Body of pancreas (tissue), 4 donors: ENCODE results near the gene TMEFF2. TPM values are rescaled to one million over a fixed set of nuclear protein-coding genes. Genes with fewer than 3 reads are reported as not detected.

Source experiments
- ATAC-seq: fragments of 150-250 bp; one replicate; pipeline ENCODE4 v1.9.1; 2016
- DNase-seq, 4 donors: peaks; one replicate each; pipeline ENCODE4 v3.0.0-alpha.2; 2019
- H3K27ac ChIP-seq, 4 donors: fragments of 200-600 bp; sonication (generic); 1 replicate in 3 of 4; 2 replicates in 1 of 4; pipeline versions ENCODE4 v1.5.1 to v1.6.1; 2016 to 2019; ENCODE audit warnings: mild to moderate bottlenecking in 1 of 4, mixed read lengths in 1 of 4, moderate library complexity in 1 of 4
- H3K27me3 ChIP-seq, 2 donors: fragments of 200-600 bp; sonication (generic); one replicate each; pipeline ENCODE4 v1.6.0; 2016; ENCODE audit warnings: mild to moderate bottlenecking in 1 of 2
- H3K36me3 ChIP-seq, 2 donors: fragments of 200-600 bp; sonication (generic); replicated peaks in 1 of 2; 2 replicates each; pipeline ENCODE4 v1.5.1; 2016; ENCODE audit warnings: low read depth in 2 of 2; ENCODE audit not compliant: insufficient read depth in 1 of 2
- H3K4me1 ChIP-seq: fragments of 200-600 bp; sonication (generic); one replicate; pipeline ENCODE4 v1.6.0; 2016
- H3K4me3 ChIP-seq, 2 donors: fragments of 200-600 bp; sonication (generic); 1 replicate in 1 of 2; 2 replicates in 1 of 2; pipeline ENCODE4 v1.5.1; 2016 to 2019
- H3K9me3 ChIP-seq, 3 donors: fragments of 200-600 bp; sonication (generic); 1 replicate in 2 of 3; 2 replicates in 1 of 3; pipeline ENCODE4 v1.5.1; 2016
- CTCF ChIP-seq, 7 experiments: fragments of 450-650 bp in 4 of 7; fragments of 200-600 bp in 3 of 7; sonication (generic) in 3 of 7; IDR thresholded peaks; one replicate each; pipeline ENCODE4 v1.5.1; 2016 to 2019; ENCODE audit warnings: antibody characterized with exemption in 7 of 7
- POLR2A ChIP-seq, 3 donors: fragments of 450-650 bp; IDR thresholded peaks; one replicate each; pipeline ENCODE4 v1.6.1; 2016; ENCODE audit warnings: antibody characterized with exemption in 3 of 3, mild to moderate bottlenecking in 2 of 3
- WGBS, 2 donors: methylation state at CpG; one replicate each; pipeline ENCODE4 v1.1.5; 2017; 5-methylcytosine and 5-hydroxymethylcytosine counted together
- intact Hi-C: fragments of 100-400 bp; cut with DNase I; formaldehyde crosslinking; loops from one replicate; pipeline ENCODE4 v1.15.1; 2023
- total RNA-seq, 2 donors: library from RNA; depleted of rRNA; stranded (reverse); fragments of >200 nt; gene quantifications; one replicate each; pipeline ENCODE4 v1.1.0, GENCODE V29; 2016

Gene TMEFF2
- total RNA-seq, 2 donors from 2014 or later, result not detected

- intact Hi-C loops, result no loop called here
- H3K4me3 ChIP-seq, result no peak overlapping the region
- H3K9me3 ChIP-seq, result no peaks in the 10 kb centered on the region
- no peak for DNase-seq
- no peak overlapping the region for H3K27ac ChIP-seq
- no peak for ATAC-seq
- no peaks in the 10 kb centered on the region for H3K27me3 ChIP-seq
- H3K36me3 ChIP-seq, result no peaks in the 10 kb centered on the region
- 32 to 37% methylated on average over 2 of the region's 2 CpGs for WGBS, 2 donors
- no peaks in the 10 kb centered on the region for H3K4me1 ChIP-seq
- TF ChIP-seq CTCF (IDR thresholded peaks at IDR 0.05) (no peak), POLR2A (IDR thresholded peaks at IDR 0.05) (no peak)
Measured at GRCh38 chr2:192072261-192072660, 122.5 kb downstream of the TMEFF2 start.

- Histone ChIP-seq H3K27ac (no peak overlapping the region), H3K27me3 (no peaks in the 10 kb centered on the region), H3K9me3 (no peaks in the 10 kb centered on the region), H3K4me3 (no peak overlapping the region), H3K4me1 (no peaks in the 10 kb centered on the region), H3K36me3 (no peaks in the 10 kb centered on the region)
- no peak for DNase-seq
- TF ChIP-seq POLR2A (IDR thresholded peaks at IDR 0.05) (no peak), CTCF (IDR thresholded peaks at IDR 0.05) (no peak)
- 71 to 84% methylated on average over 1 of the region's 1 CpG for WGBS, 2 donors
- intact Hi-C loops, result no loop called here
- no peak for ATAC-seq
Measured at GRCh38 chr2:192070099-192070498, 124.6 kb downstream of the TMEFF2 start.

GRCh38 chr2:192069417-192069816 is 125.3 kb downstream of the TMEFF2 start:
- 74 to 79% methylated on average over 1 of the region's 1 CpG for WGBS, 2 donors
- no peaks in the 10 kb centered on the region for H3K36me3 ChIP-seq
- H3K4me3 ChIP-seq, result no peak overlapping the region
- H3K27me3 ChIP-seq, result no peaks in the 10 kb centered on the region
- no peak for DNase-seq
- no peak for ATAC-seq
- no peaks in the 10 kb centered on the region for H3K4me1 ChIP-seq
- intact Hi-C loops, result no loop called here
- TF ChIP-seq CTCF (IDR thresholded peaks at IDR 0.05), result no peak
- TF ChIP-seq POLR2A (IDR thresholded peaks at IDR 0.05), result no peak
- H3K9me3 ChIP-seq, result no peaks in the 10 kb centered on the region
- H3K27ac ChIP-seq, result no peak overlapping the region

- WGBS, 2 donors, result 71 to 74% methylated on average over 4 of the region's 4 CpGs
- TF ChIP-seq CTCF (IDR thresholded peaks at IDR 0.05), result no peak
- no peak for TF ChIP-seq POLR2A (IDR thresholded peaks at IDR 0.05)
- Histone ChIP-seq H3K4me1 (no peaks in the 10 kb centered on the region), H3K4me3 (no peak overlapping the region), H3K9me3 (no peaks in the 10 kb centered on the region), H3K27ac (no peak overlapping the region), H3K36me3 (no peaks in the 10 kb centered on the region), H3K27me3 (no peaks in the 10 kb centered on the region)
- ATAC-seq, result no peak
- intact Hi-C loops, result no loop called here
- DNase-seq, result no peak
Measured at GRCh38 chr2:192068966-192069365, 125.8 kb downstream of the TMEFF2 start.

- H3K27ac ChIP-seq, result no peak overlapping the region
- H3K9me3 ChIP-seq, result no peaks in the 10 kb centered on the region
- H3K36me3 ChIP-seq, result no peaks in the 10 kb centered on the region
- no peaks in the 10 kb centered on the region for H3K27me3 ChIP-seq
- DNase-seq (no peak), ATAC-seq (no peak)
- TF ChIP-seq CTCF (IDR thresholded peaks at IDR 0.05), result no peak
- no peak for TF ChIP-seq POLR2A (IDR thresholded peaks at IDR 0.05)
- H3K4me3 ChIP-seq, result no peak overlapping the region
- WGBS, 2 donors, result 24 to 41% methylated on average over 1 of the region's 1 CpG
- intact Hi-C loops, result no loop called here
- H3K4me1 ChIP-seq, result no peaks in the 10 kb centered on the region
Measured at GRCh38 chr2:192067631-192068030, 127.1 kb downstream of the TMEFF2 start.
